Retina (tissue), 1 donor: ENCODE measurements around the gene ST3GAL6.

Experiments used
- DNase-seq: peaks from one replicate; pipeline ENCODE4 v3.0.0-alpha.2; 2016

The ST3GAL6 gene

GRCh38 chr3:98741121-98741716 is 21.9 kb upstream of the ST3GAL6 start:
- no peak for DNase-seq

GRCh38 chr3:98743071-98743470 is 20.1 kb upstream of the ST3GAL6 start:
- no peak for DNase-seq

- DNase-seq = no peak
Measured at GRCh38 chr3:98744283-98744682, 18.9 kb upstream of the ST3GAL6 start.

GRCh38 chr3:98745718-98746117 is 17.4 kb upstream of the ST3GAL6 start:
- DNase-seq = no peak

- DNase-seq = no peak
Measured at GRCh38 chr3:98746122-98746521, 17.0 kb upstream of the ST3GAL6 start.

- DNase-seq = no peak
Measured at GRCh38 chr3:98746882-98747281, 16.3 kb upstream of the ST3GAL6 start.

- DNase-seq = no peak
Measured at GRCh38 chr3:98750276-98750919, 12.7 kb upstream of the ST3GAL6 start.

- no peak for DNase-seq
Measured at GRCh38 chr3:98754483-98754882, 8.7 kb upstream of the ST3GAL6 start.

GRCh38 chr3:98755601-98756000 is 7.5 kb upstream of the ST3GAL6 start:
- no peak for DNase-seq

GRCh38 chr3:98759629-98760028 is 3.5 kb upstream of the ST3GAL6 start:
- DNase-seq = no peak

- no peak for DNase-seq
Measured at GRCh38 chr3:98761643-98762229, 1.4 kb upstream of the ST3GAL6 start.

GRCh38 chr3:98763819-98764418 is 779 bp downstream of the ST3GAL6 start:
- DNase-seq = no peak

- no peak for DNase-seq
Measured at GRCh38 chr3:98764472-98764884, 1.3 kb downstream of the ST3GAL6 start.

- no peak for DNase-seq
Measured at GRCh38 chr3:98765721-98766120, 2.6 kb downstream of the ST3GAL6 start.

- DNase-seq = no peak
Measured at GRCh38 chr3:98766924-98767323, 3.8 kb downstream of the ST3GAL6 start.

- DNase-seq = no peak
Measured at GRCh38 chr3:98768961-98769360, 5.8 kb downstream of the ST3GAL6 start.

GRCh38 chr3:98769448-98769847 is 6.3 kb downstream of the ST3GAL6 start:
- DNase-seq = no peak

GRCh38 chr3:98770261-98771039 is 7.3 kb downstream of the ST3GAL6 start:
- DNase-seq = no peak

- no peak for DNase-seq
Measured at GRCh38 chr3:98772022-98772421, 8.9 kb downstream of the ST3GAL6 start.

- no peak for DNase-seq
Measured at GRCh38 chr3:98775459-98776139, 12.5 kb downstream of the ST3GAL6 start.

- DNase-seq = no peak
Measured at GRCh38 chr3:98776140-98776493, 13.0 kb downstream of the ST3GAL6 start.

- DNase-seq = no peak
Measured at GRCh38 chr3:98777286-98777685, 14.1 kb downstream of the ST3GAL6 start.

- no peak for DNase-seq
Measured at GRCh38 chr3:98777801-98778220, 14.7 kb downstream of the ST3GAL6 start.
